ENCODE results near the gene RNF26.

GRCh38 chr11:119334174-119334930, at the start of gene RNF26:
- TF ChIP-seq CTCF (conservative IDR thresholded peaks at IDR 0.05 in 1 of 2, IDR thresholded peaks at IDR 0.05 in 1 of 2; ENCODE audit: extremely low read depth in 1 of 2, insufficient read depth in 1 of 2, low read depth in 1 of 2, low read length in 2 of 2): no peak
- TF ChIP-seq EZH2 (IDR thresholded peaks at IDR 0.05; ENCODE audit: borderline replicate concordance, low read length): no peak
